HG03469 (cell line): ENCODE results near the gene KLC3.

Source experiments
- ATAC-seq: cut with Tn5 transposase; IDR thresholded peaks from one replicate; pipeline ENCODE4 v1.9.1; 2021; ENCODE audit warnings: mild to moderate bottlenecking, moderate library complexity, moderate number of reproducible peaks; ENCODE audit not compliant: unreplicated experiment

The KLC3 gene

GRCh38 chr19:45368127-45368526, 27.6 kb downstream of the KLC3 start:
- ATAC-seq = no peak

GRCh38 chr19:45368737-45369340, 28.3 kb downstream of the KLC3 start:
- no peak for ATAC-seq

GRCh38 chr19:45370410-45371204, 30.1 kb downstream of the KLC3 start, which contains the start of gene ERCC2:
Gene ERCC2 (minus strand): TSS chr19:45370573. CDS start chr19:45370540, 33 bp downstream.
- peak; percentile 92 for ATAC-seq

- ATAC-seq = no peak
Measured at GRCh38 chr19:45376045-45376724, 35.6 kb downstream of the KLC3 start.

DNA sequence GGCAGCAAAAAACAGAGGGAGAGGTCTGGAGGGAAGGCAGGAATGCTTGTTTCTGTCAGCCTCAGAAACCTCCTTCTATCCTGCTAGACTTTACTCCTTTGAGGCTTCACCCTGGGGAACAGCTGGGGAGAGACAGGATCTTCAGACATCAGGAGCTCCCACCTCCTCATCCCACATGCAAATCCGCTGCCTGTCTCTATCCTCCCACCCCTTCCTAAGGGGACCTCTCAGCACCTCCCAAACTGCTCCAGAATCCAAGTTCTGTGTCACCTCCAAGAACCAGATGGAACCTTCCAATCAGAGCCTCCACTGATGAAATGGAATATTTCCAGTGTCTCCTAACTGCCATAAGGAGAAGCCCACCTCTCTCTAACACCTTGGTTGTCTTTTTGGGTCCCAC, 39.6 kb downstream of the KLC3 start:
- no peak for ATAC-seq

DNA sequence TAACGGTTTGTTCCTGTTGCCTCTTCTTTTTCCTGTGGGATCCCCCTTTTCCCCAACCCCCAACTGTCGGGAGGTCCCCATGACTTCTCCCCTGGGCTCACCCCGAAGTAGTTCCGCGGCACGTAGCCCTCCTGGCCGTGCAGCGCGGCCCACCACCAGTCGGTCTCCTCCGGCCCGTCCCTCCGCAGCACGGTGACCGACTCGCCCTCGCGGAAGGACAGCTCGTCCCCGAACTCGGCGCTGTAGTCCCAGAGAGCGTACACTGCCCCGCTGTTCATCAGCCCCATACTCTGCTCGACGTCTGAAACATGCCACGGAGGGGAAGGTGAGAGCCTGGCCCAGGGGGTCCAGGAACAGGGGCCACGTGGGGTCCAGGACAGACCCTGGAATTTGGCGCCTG, 41.9 kb downstream of the KLC3 start:
- ATAC-seq = no peak

- no peak for ATAC-seq
Measured at GRCh38 chr19:45385392-45386221, 45.1 kb downstream of the KLC3 start.

- ATAC-seq = no peak
Measured at GRCh38 chr19:45391346-45391745, 50.8 kb downstream of the KLC3 start.

GRCh38 chr19:45391871-45392665, 51.5 kb downstream of the KLC3 start:
- no peak for ATAC-seq

DNA sequence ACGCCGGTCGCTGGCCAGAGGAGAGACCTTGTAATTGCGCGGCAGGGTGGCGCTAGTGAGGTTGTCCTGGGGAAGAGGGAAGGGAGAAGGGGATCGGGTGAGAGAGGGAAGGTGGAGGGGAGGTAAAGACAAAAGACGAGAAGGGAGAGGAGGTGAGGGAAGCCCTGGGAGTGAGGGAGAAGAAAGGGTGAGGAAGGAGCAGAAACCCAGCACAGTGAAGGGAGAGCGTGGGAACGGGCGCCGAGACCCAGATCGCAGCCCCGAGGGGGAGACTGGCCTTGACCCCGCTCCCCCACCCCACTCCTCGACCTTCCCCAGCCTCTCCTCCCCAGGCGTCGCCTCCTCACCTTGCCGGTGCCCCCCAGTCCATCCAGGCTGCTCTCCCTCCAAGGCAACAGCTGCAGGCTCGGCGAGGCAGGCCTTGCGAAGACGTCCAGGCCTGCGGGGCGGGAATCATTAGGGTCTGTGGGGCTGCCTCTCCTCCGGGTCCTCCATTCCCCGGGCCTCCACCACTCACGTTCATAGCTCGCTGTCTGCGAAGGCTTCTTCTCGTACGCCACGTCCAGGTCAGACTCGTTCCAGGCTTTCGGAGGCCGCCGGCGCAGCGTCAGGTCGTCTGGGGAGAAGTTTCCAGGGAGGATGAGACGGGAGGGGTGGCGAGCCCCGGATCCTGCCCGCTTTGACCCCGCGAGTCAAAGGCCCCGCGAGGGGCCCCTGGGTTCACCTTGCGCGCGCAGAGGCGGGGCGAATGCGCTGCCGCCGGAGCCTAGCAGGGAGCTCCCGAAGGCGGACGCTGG, 55.5 kb downstream of the KLC3 start:
- no peak for ATAC-seq

- no peak for ATAC-seq
Measured at GRCh38 chr19:45400192-45400591, 59.6 kb downstream of the KLC3 start.
